Measurements from ENCODE around the gene UBR4.

Gene UBR4

GRCh38 chr1:19137158-19137557 lies 72.9 kb downstream of the UBR4 start:
- no peak for DNase-seq

DNA sequence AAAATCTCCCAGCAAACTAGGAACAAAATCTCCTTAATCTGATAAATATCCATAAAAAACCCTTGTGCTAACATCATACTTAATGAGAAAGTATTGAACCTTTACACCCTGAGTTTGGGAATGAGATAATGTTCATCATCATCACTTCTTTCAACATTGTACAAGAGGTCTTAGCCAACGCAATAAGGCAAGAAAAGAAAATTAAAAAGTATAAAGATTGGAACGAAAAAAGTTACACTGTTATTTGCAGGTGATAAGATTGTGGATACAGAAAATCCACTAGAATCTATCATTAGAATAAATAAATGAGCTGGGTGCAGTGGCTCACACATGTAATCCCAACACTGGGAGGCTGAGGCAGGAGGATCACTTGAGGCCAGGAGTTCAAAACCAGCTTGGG lies 76.7 kb downstream of the UBR4 start:
- DNase-seq = no peak

- DNase-seq = no peak
These were observed 79.6 kb downstream of the UBR4 start for GRCh38 chr1:19130468-19130867.

- DNase-seq = no peak
These were observed 81.0 kb downstream of the UBR4 start for GRCh38 chr1:19128968-19129514.

DNA sequence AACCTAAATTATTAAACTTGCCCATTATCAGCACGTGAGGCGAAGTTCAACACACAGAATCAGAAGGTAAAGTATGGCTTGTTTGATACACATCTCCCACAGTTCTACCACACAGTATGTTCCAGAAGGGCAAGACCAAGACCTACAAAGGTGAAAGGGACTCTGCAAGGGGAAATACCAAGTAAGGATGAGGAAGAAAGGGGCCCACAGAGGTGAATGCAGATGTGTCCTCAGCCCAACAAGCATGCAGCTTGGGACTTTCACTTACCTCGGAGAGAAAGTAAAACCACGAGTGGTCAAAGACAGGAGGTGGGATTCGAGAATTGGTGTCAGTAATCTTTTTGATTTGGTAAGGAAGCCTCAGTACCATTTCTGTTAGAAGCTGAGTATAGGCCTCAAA lies 85.8 kb downstream of the UBR4 start:
- no peak for DNase-seq

- DNase-seq = no peak
These were observed 86.2 kb downstream of the UBR4 start for GRCh38 chr1:19123837-19124236.

DNA sequence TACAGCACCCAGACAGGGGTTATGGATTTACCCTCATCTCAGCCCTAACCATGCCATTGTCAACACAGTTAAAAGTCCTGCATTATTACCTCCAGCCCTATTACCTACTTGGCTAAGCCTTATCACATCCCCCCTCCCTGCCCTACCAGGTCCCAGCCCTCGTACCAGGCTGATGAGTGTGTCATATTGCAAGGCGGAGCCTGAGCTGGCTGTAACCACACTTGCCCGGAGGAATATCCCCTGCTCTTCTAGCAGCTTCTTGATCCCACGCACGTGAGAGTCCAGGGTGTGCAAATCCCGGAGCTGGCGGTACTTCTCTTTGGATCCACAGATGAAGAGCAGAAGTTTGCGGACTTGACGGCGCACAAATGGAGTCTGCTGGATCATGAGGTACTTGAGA lies 87.4 kb downstream of the UBR4 start:
- DNase-seq = no peak

DNA sequence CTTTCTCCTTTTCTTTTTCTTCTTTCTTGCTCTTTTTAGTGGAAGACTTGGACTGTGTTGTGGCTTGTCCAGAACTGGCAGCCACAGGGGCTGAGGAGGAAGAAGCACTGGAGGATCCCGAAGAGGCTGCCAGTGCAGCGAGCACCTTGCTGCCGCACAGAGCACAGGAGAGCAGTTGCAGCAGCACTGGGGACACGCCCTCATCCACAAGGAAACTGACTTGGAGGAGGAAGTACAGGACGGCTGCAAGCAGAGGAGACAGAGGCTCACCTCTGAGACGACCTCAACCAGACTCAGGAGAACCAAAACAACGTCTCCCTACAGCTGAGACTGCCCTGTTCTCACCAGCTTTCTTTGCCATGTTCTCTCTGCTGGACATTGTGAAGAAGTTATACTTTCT lies 88.9 kb downstream of the UBR4 start:
- no peak for DNase-seq

DNA sequence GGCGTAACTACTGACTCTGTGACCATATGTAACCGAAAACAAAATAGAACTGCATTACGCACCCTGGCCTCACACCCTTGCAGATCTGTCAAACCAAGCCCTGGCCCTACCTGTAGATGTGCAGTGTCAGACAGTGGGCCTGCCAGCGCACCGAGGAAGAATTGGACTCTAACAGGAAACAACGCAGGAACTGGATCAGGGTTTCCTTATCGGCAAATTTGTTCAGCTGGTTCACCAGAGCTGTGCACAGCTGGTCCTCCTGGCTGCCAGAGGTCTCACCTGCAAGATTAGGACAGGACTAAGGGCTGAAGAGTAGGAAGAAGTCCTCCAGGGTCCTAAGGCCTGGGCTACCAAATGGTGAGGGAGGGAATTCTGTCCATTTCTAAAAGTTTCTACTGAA lies 90.0 kb downstream of the UBR4 start:
- no peak for DNase-seq

GRCh38 chr1:19115082-19115808 lies 94.8 kb downstream of the UBR4 start:
- no peak for DNase-seq

- peak; percentile 77 for DNase-seq
These were observed 96.4 kb downstream of the UBR4 start for GRCh38 chr1:19113697-19114092.

- DNase-seq = no peak
These were observed 97.0 kb downstream of the UBR4 start for GRCh38 chr1:19112891-19113696.

GRCh38 chr1:19110257-19110927 lies 99.7 kb downstream of the UBR4 start:
- peak; percentile 89 for DNase-seq

DNA sequence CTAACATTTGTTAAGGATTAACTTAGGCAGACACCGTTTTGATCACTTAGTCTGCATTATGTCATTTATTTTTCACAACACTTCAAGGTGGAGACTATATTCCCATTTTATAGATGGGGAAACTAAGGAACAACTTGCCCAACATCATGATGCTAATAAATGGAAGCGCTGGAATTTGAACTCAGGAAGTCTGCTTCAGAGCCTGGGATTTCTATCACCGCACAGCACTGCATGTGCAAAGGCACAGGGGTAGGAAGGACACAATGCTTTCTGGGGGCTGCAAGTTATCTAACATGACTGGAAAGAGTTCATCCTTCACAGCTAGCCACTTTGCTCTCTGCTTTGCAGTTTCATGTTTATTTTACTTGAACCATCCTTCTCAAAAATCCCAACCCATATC lies 100.5 kb downstream of the UBR4 start:
- DNase-seq = no peak

DNA sequence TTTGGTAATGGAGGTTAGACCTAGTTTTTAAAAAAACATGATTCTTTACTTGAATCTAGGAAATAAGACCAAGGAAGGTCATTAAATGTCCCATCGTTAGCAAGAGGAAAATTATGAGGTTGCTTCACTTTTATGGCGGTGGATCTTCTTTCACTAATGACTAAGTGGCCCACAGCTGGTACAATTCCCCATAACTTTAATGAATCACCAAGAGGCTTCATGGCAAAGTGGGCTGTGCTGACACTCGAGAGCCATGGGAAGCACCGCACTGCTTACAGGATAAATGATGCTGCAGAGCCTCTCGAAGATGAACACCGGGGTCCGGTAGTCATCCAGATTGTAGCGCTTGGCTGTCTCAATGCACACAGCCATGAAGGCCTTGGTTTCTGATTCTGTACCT lies 108.8 kb downstream of the UBR4 start:
- DNase-seq = no peak

GRCh38 chr1:19100028-19100427 lies 110.0 kb downstream of the UBR4 start:
- no peak for DNase-seq

GRCh38 chr1:19096990-19097389 lies 113.1 kb downstream of the UBR4 start:
- DNase-seq = no peak

- no peak for DNase-seq
These were observed 113.8 kb downstream of the UBR4 start for GRCh38 chr1:19096036-19096833.

- no peak for DNase-seq
These were observed 118.7 kb downstream of the UBR4 start for GRCh38 chr1:19091196-19091953.

DNA sequence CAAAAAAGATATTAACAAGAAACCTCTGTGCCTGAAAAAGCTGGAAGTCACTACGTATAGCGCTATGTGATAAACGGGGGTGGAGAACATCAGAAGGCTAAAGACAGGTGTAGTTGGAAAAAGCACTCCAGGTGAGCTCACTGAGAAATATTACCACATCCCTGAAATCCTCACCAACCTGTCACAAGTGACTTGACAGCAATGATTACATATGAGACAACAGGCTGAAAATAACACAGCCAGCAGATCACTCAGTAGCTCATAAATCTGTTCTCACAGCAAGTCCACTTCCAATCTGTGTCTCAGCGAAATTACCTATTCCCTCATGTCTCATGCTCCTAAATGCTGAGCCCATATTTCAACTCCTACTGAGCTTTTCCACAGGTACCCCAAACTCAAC lies 120.5 kb downstream of the UBR4 start:
- DNase-seq = no peak

DNA sequence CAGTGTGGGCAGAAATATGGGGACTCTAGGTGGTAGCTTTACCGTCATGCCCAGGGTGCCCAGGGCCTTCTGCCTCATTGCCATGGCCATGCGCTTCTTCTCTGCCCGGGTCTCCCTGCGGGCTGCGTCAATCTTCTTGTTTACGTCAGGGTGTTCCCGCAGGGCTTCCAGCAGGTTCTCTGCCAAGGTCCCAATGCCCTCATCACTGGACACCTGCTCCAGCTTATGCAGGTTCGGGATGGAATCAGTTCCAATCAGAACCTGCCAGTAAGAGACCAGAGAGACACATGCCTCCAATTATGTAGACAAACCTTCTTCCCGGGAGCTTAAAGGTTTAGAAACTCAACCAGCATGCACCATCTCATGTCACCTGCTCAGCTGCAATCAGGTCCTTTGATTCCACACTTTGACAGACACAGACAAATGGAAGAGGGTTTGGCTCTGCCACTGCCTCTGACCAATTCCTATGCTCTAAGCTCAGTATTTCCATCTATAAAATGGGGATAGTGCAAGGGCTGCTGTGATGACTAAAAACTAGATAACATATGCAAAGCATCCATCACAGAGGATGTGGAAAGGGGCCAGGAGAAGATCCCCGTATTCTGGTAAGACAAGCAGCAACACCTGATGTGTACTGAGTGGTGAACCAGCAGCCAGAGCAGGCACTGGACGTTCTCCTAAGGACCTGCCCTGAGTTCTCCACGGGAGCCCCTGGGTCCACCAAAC lies 121.2 kb downstream of the UBR4 start:
- no peak for DNase-seq

All from kidney glomerular epithelial cell (primary cell).